SK-N-SH (cell line): ENCODE data around the gene SCGN. TPM values are rescaled to one million over a fixed set of nuclear protein-coding genes. Genes with fewer than 3 reads are reported as not detected.

Experiments used
- CTCF ChIA-PET: fragments of 300-600, 350-600 bp; formaldehyde crosslinking; extraction: SDS; loops from one replicate; lab custom pipeline; 2021; lab: Yijun Ruan, JAX
- POLR2A ChIA-PET: fragments of 350-600 bp; sonication (Branson Sonifier 250); formaldehyde crosslinking; extraction: SDS; loops from one replicate; lab custom pipeline; 2020; ENCODE audit warnings: antibody characterized with exemption, inconsistent platforms; lab: Yijun Ruan, JAX
- DNase-seq: peaks from one replicate; pipeline ENCODE4 v3.0.0; 2012
- H2AFZ ChIP-seq: fragments of 200-600 bp; sonication (generic); 2 replicates; pipeline ENCODE4 v1.8.1; 2016; ENCODE audit warnings: antibody characterized with exemption, mild to moderate bottlenecking, low read depth
- H3F3A ChIP-seq: fragments of 200-600 bp; sonication (generic); replicated peaks from 2 replicates; pipeline ENCODE3; 2016; ENCODE audit warnings: antibody characterized with exemption, mild to moderate bottlenecking; ENCODE audit not compliant: insufficient read depth
- H3K27ac ChIP-seq, 2 experiments: fragments of 200-500 bp in 1 of 2; fragments of 200-600 bp in 1 of 2; sonication (Bioruptor generic) in 1 of 2; sonication (generic), shearing (Covaris generic) in 1 of 2; 2 replicates each; pipeline versions ENCODE4 v1.5.1 to v1.6.1; 2014 to 2016; ENCODE audit warnings: low read depth in 2 of 2, inconsistent platforms in 1 of 2, low read length in 1 of 2, mild to moderate bottlenecking in 1 of 2, mixed read lengths in 1 of 2
- H3K27me3 ChIP-seq: fragments of 200-600 bp; sonication (generic), shearing (Covaris generic); 2 replicates; pipeline ENCODE4 v1.6.1; 2016; ENCODE audit warnings: mixed run types; ENCODE audit not compliant: insufficient read depth
- H3K36me3 ChIP-seq, 2 experiments: fragments of 200-500 bp in 1 of 2; fragments of 200-600 bp in 1 of 2; sonication (Bioruptor generic) in 1 of 2; sonication (generic) in 1 of 2; replicated peaks in 1 of 2; 2 replicates each; pipeline versions ENCODE3 to v1.5.1; 2014 to 2016; ENCODE audit warnings: low read length in 1 of 2, mild to moderate bottlenecking in 1 of 2; ENCODE audit not compliant: insufficient read depth in 2 of 2, control insufficient read depth in 1 of 2
- H3K4me1 ChIP-seq, 2 experiments: fragments of 200-500 bp in 1 of 2; fragments of 200-600 bp in 1 of 2; sonication (Bioruptor generic) in 1 of 2; sonication (generic), shearing (Covaris generic) in 1 of 2; 2 replicates each; pipeline versions ENCODE4 v1.5.1 to v1.6.1; 2014 to 2016; ENCODE audit warnings: low read depth in 1 of 2, low read length in 1 of 2, mixed run types in 1 of 2; ENCODE audit not compliant: insufficient read depth in 2 of 2, control insufficient read depth in 1 of 2
- H3K4me2 ChIP-seq: fragments of 200-600 bp; sonication (generic), shearing (Covaris generic); 2 replicates; pipeline ENCODE4 v1.6.1; 2017; ENCODE audit warnings: mixed run types
- H3K4me3 ChIP-seq, 2 experiments: fragments of 200-500 bp in 1 of 2; fragments of 200-600 bp in 1 of 2; sonication (Bioruptor generic) in 1 of 2; sonication (generic), shearing (Covaris generic) in 1 of 2; 2 replicates each; pipeline versions ENCODE4 v1.5.1 to v1.8.1; 2014 to 2016; ENCODE audit warnings: low read depth in 2 of 2, inconsistent platforms in 1 of 2, low read length in 1 of 2, mild to moderate bottlenecking in 1 of 2, mixed read lengths in 1 of 2, moderate library complexity in 1 of 2
- H3K79me2 ChIP-seq: fragments of 200-600 bp; sonication (generic); 2 replicates; pipeline ENCODE4 v1.8.1; 2017; ENCODE audit warnings: mild to moderate bottlenecking; ENCODE audit not compliant: insufficient read depth
- H3K9ac ChIP-seq: fragments of 200-600 bp; sonication (generic); 2 replicates; pipeline ENCODE4 v1.6.1; 2017; ENCODE audit warnings: mixed run types
- H3K9me2 ChIP-seq: fragments of 200-600 bp; sonication (generic); 2 replicates; pipeline ENCODE4 v1.6.1; 2017; ENCODE audit warnings: mixed run types
- H3K9me3 ChIP-seq: fragments of 200-600 bp; sonication (generic); 2 replicates; pipeline ENCODE4 v1.6.1; 2017; ENCODE audit warnings: mixed run types, mild to moderate bottlenecking, moderate library complexity
- H4K20me1 ChIP-seq: fragments of 200-600 bp; sonication (generic); 2 replicates; pipeline ENCODE4 v1.6.1; 2017; ENCODE audit warnings: mild to moderate bottlenecking, mixed run types; ENCODE audit not compliant: insufficient read depth
- CHD2 ChIP-seq: fragments of 150-350 bp; IDR thresholded peaks from 2 replicates; pipeline ENCODE4 v1.6.1; 2018; ENCODE audit warnings: low read length; ENCODE audit not compliant: partially characterized antibody
- EP300 ChIP-seq, 2 experiments: IDR thresholded peaks; 2 replicates each; pipeline versions ENCODE4 v1.4.0 to v1.6.1; 2012; ENCODE audit warnings: borderline replicate concordance in 1 of 2, low read depth in 1 of 2, low read length in 1 of 2
- EZH2phosphoT487 ChIP-seq: fragments of 200-600 bp; sonication (generic); IDR thresholded peaks from 2 replicates; pipeline ENCODE4 v1.6.1; 2017; ENCODE audit warnings: low read depth, mixed run types, mild to moderate bottlenecking, antibody characterized with exemption, moderate library complexity, borderline replicate concordance
- FOSL2 ChIP-seq: IDR thresholded peaks from 2 replicates; pipeline ENCODE4 v1.4.0; 2012; ENCODE audit warnings: low read depth, mild to moderate bottlenecking, moderate library complexity, borderline replicate concordance
- FOXM1 ChIP-seq: IDR thresholded peaks from 2 replicates; pipeline ENCODE4 v1.4.0; 2012; ENCODE audit warnings: low read depth, mild to moderate bottlenecking
- GABPA ChIP-seq: IDR thresholded peaks from 2 replicates; pipeline ENCODE4 v1.4.0; 2012; ENCODE audit warnings: low read depth, mild to moderate bottlenecking
- GATA2 ChIP-seq: sonication (generic); formaldehyde crosslinking; IDR thresholded peaks from 2 replicates; pipeline ENCODE4 v1.5.0; 2020; ENCODE audit warnings: mild to moderate bottlenecking, missing genetic modification reagents
- MAX ChIP-seq: IDR thresholded peaks from 2 replicates; pipeline ENCODE4 v1.4.0; 2012; ENCODE audit warnings: low read depth
- MEF2A ChIP-seq: IDR thresholded peaks from 2 replicates; pipeline ENCODE4 v1.4.0; 2012; ENCODE audit warnings: low read depth, borderline replicate concordance
- NFIC ChIP-seq: IDR thresholded peaks from 2 replicates; pipeline ENCODE4 v1.4.0; 2012; ENCODE audit warnings: borderline replicate concordance
- POLR2AphosphoS5 ChIP-seq: IDR thresholded peaks from 2 replicates; pipeline ENCODE4 v1.6.1; 2012; ENCODE audit warnings: low read depth, low read length
- REST ChIP-seq: IDR thresholded peaks from 2 replicates; pipeline ENCODE4 v1.6.1; 2012; ENCODE audit warnings: mild to moderate bottlenecking, low read depth, low read length, moderate library complexity
- RFX5 ChIP-seq: IDR thresholded peaks from 2 replicates; pipeline ENCODE4 v1.6.1; 2012; ENCODE audit warnings: mild to moderate bottlenecking, improper control_type of control experiment, low read length
- RXRA ChIP-seq: IDR thresholded peaks from 2 replicates; pipeline ENCODE4 v1.4.0; 2012; ENCODE audit warnings: low read depth, mild to moderate bottlenecking, borderline replicate concordance
- TAF1 ChIP-seq: IDR thresholded peaks from 2 replicates; pipeline ENCODE4 v1.6.1; 2012; ENCODE audit warnings: low read depth, mild to moderate bottlenecking, low read length, moderate library complexity, borderline replicate concordance
- TCF12 ChIP-seq: IDR thresholded peaks from 2 replicates; pipeline ENCODE4 v1.4.0; 2012
- TEAD4 ChIP-seq: IDR thresholded peaks from 2 replicates; pipeline ENCODE4 v1.4.0; 2012; ENCODE audit warnings: mild to moderate bottlenecking, borderline replicate concordance; ENCODE audit not compliant: insufficient read depth
- USF1 ChIP-seq: IDR thresholded peaks from 2 replicates; pipeline ENCODE4 v1.4.0; 2012; ENCODE audit warnings: low read depth, borderline replicate concordance
- ZBTB33 ChIP-seq: IDR thresholded peaks from 2 replicates; pipeline ENCODE4 v1.4.0; 2012; ENCODE audit warnings: low read depth, borderline replicate concordance
- WGBS: methylation state at CpG from one replicate; pipeline ENCODE4 v1.1.6; 2017; ENCODE audit warnings: low lambda C conversion rate; 5-methylcytosine and 5-hydroxymethylcytosine counted together
- polyA plus RNA-seq, 3 experiments: library from polyadenylated mRNA; depleted of rRNA; stranded (reverse); fragments of >200 nt; gene quantifications; 2 replicates each; pipeline ENCODE4 v1.2.3, GENCODE V29; 2012

The SCGN gene
- polyA plus RNA-seq, 1 of the 3 experiments (the other 2 are of a cell fraction): not detected

- Histone ChIP-seq H3K4me3 (no peak overlapping the region), H2AFZ (no peak overlapping the region), H3K9me2 (no peaks in the 10 kb centered on the region), H4K20me1 (no peaks in the 10 kb centered on the region), H3K27me3 (no peaks in the 10 kb centered on the region), H3K79me2 (no peaks in the 10 kb centered on the region), H3K36me3 (no peaks in the 10 kb centered on the region), H3K4me1 (peaks cover 0 to 14% of the 10 kb centered on the region in 2 experiments; a peak in 1 of 4 replicates), H3K9me3 (no peaks in the 10 kb centered on the region), H3F3A (no peaks in the 10 kb centered on the region), H3K4me2 (no peak overlapping the region), H3K27ac (no peak overlapping the region), H3K9ac (no peak overlapping the region)
- 85% methylated on average over 10 of the region's 10 CpGs for WGBS
- DNase-seq: no peak
- ChIA-PET POLR2A (no interaction called here), CTCF (interaction anchor here (2.2 to 2.4 kb wide), 2 partner anchors 8 to 10 kb away, joined by 9 to 11 read pairs; no protein-coding TSS in a partner anchor)
- TF ChIP-seq RXRA: no peak
- no peak for TF ChIP-seq GATA2 (CRISPR knock-in tag)
- no peak for TF ChIP-seq TEAD4
- TF ChIP-seq FOXM1: no peak
- TF ChIP-seq MEF2A: no peak
- no peak for TF ChIP-seq TAF1
- TF ChIP-seq REST: no peak
- TF ChIP-seq RFX5: no peak
- no peak for TF ChIP-seq NFIC
- no peak for TF ChIP-seq EZH2phosphoT487
- no peak for TF ChIP-seq ZBTB33
- no peak for TF ChIP-seq TCF12
- TF ChIP-seq POLR2AphosphoS5: no peak
- no peak for TF ChIP-seq EP300 (IDR thresholded peaks at IDR 0.05; ENCODE audit: borderline replicate concordance in 1 of 2, low read depth in 1 of 2, low read length in 1 of 2)
- no peak for TF ChIP-seq USF1
- TF ChIP-seq FOSL2: no peak
- TF ChIP-seq GABPA: no peak
- no peak for TF ChIP-seq CHD2
- TF ChIP-seq MAX: no peak
Measured at GRCh38 chr6:25709761-25710160, 57.7 kb downstream of the SCGN start.
